A673 (cell line): ENCODE data around the gene SAMD3.

Source experiments
- CTCF ChIP-seq: fragments of 300-800, 200-600 bp; sonication (generic); conservative IDR thresholded peaks from 2 replicates; pipeline ENCODE4 v1.5.1; 2017; ENCODE audit warnings: low read depth, mild to moderate bottlenecking, antibody characterized with exemption, low read length, moderate library complexity, mixed read lengths
- EZH2 ChIP-seq: fragments of 200-600 bp; sonication (generic); IDR thresholded peaks from 2 replicates; pipeline ENCODE4 v1.6.1; 2017; ENCODE audit warnings: borderline replicate concordance, low read depth, mild to moderate bottlenecking, mixed read lengths, antibody characterized with exemption, low read length; ENCODE audit not compliant: poor library complexity, severe bottlenecking

- no peak for TF ChIP-seq CTCF
- TF ChIP-seq EZH2 = no peak
Observed at GRCh38 chr6:130107710-130108109, 115.0 kb downstream of the SAMD3 start.
